ENCODE measurements around the gene SMCO3.

Gene SMCO3

GRCh38 chr12:14785568-14785967 lies 28.4 kb downstream of the SMCO3 start:
- no peak for DNase-seq (ENCODE audit: insufficient read length)
- FAIRE-seq = peak; percentile 17
- TF ChIP-seq POLR2A (IDR thresholded peaks at IDR 0.05; ENCODE audit: low read depth, low read length) (no peak), POLR2AphosphoS5 (IDR thresholded peaks at IDR 0.05; ENCODE audit: low read depth, low read length) (no peak)

GRCh38 chr12:14784471-14784870 lies 29.5 kb downstream of the SMCO3 start:
- FAIRE-seq (no peak), DNase-seq (ENCODE audit: insufficient read length) (no peak)

GRCh38 chr12:14782756-14783155 lies 31.2 kb downstream of the SMCO3 start:
- peak; percentile 60 for FAIRE-seq

More at GRCh38 chr12:14784471-14784870, 29.5 kb downstream of the SMCO3 start:
- no peak for TF ChIP-seq POLR2AphosphoS5 (IDR thresholded peaks at IDR 0.05; ENCODE audit: low read depth, low read length)
- TF ChIP-seq POLR2A (IDR thresholded peaks at IDR 0.05; ENCODE audit: low read depth, low read length) = no peak
- TF ChIP-seq TAF1 (IDR thresholded peaks at IDR 0.05; ENCODE audit: borderline replicate concordance, low read depth, low read length) = no peak

GRCh38 chr12:14781563-14781962 lies 32.4 kb downstream of the SMCO3 start:
- FAIRE-seq = no peak
- DNase-seq (ENCODE audit: insufficient read length) = no peak
- no peak for TF ChIP-seq POLR2AphosphoS5 (IDR thresholded peaks at IDR 0.05; ENCODE audit: low read depth, low read length)
- TF ChIP-seq TAF1 (IDR thresholded peaks at IDR 0.05; ENCODE audit: borderline replicate concordance, low read depth, low read length) = no peak
- TF ChIP-seq POLR2A (IDR thresholded peaks at IDR 0.05; ENCODE audit: low read depth, low read length) = no peak

More at GRCh38 chr12:14782756-14783155, 31.2 kb downstream of the SMCO3 start:
- TF ChIP-seq POLR2AphosphoS5 (IDR thresholded peaks at IDR 0.05; ENCODE audit: low read depth, low read length) (no peak), TAF1 (IDR thresholded peaks at IDR 0.05; ENCODE audit: borderline replicate concordance, low read depth, low read length) (no peak), POLR2A (IDR thresholded peaks at IDR 0.05; ENCODE audit: low read depth, low read length) (no peak)
- no peak for DNase-seq (ENCODE audit: insufficient read length)

GRCh38 chr12:14780859-14781258 lies 33.1 kb downstream of the SMCO3 start:
- DNase-seq (ENCODE audit: insufficient read length) = no peak
- peak; percentile 70 for FAIRE-seq

GRCh38 chr12:14779834-14780233 lies 34.1 kb downstream of the SMCO3 start:
- FAIRE-seq (no peak), DNase-seq (ENCODE audit: insufficient read length) (no peak)
- TF ChIP-seq POLR2AphosphoS5 (IDR thresholded peaks at IDR 0.05; ENCODE audit: low read depth, low read length) (no peak), TAF1 (IDR thresholded peaks at IDR 0.05; ENCODE audit: borderline replicate concordance, low read depth, low read length) (no peak), POLR2A (IDR thresholded peaks at IDR 0.05; ENCODE audit: low read depth, low read length) (no peak)

More at GRCh38 chr12:14780859-14781258, 33.1 kb downstream of the SMCO3 start:
- TF ChIP-seq POLR2A (IDR thresholded peaks at IDR 0.05; ENCODE audit: low read depth, low read length) = no peak
- TF ChIP-seq POLR2AphosphoS5 (IDR thresholded peaks at IDR 0.05; ENCODE audit: low read depth, low read length) = no peak
- TF ChIP-seq TAF1 (IDR thresholded peaks at IDR 0.05; ENCODE audit: borderline replicate concordance, low read depth, low read length) = no peak

- no peak for TF ChIP-seq POLR2AphosphoS5 (IDR thresholded peaks at IDR 0.05; ENCODE audit: low read depth, low read length)
- no peak for TF ChIP-seq TAF1 (IDR thresholded peaks at IDR 0.05; ENCODE audit: borderline replicate concordance, low read depth, low read length)
- no peak for TF ChIP-seq POLR2A (IDR thresholded peaks at IDR 0.05; ENCODE audit: low read depth, low read length)
- FAIRE-seq = no peak
- DNase-seq (ENCODE audit: insufficient read length) = no peak
These were observed 36.7 kb downstream of the SMCO3 start for GRCh38 chr12:14777271-14777670.

GRCh38 chr12:14776236-14776961 lies 37.6 kb downstream of the SMCO3 start:
- TF ChIP-seq TAF1 (IDR thresholded peaks at IDR 0.05; ENCODE audit: borderline replicate concordance, low read depth, low read length) (no peak), POLR2A (IDR thresholded peaks at IDR 0.05; ENCODE audit: low read depth, low read length) (no peak), POLR2AphosphoS5 (IDR thresholded peaks at IDR 0.05; ENCODE audit: low read depth, low read length) (no peak)
- no peak for DNase-seq (ENCODE audit: insufficient read length)
- no peak for FAIRE-seq

GRCh38 chr12:14775636-14775980 lies 38.4 kb downstream of the SMCO3 start:
- FAIRE-seq = peak; percentile 5
- no peak for DNase-seq (ENCODE audit: insufficient read length)
- TF ChIP-seq POLR2AphosphoS5 (IDR thresholded peaks at IDR 0.05; ENCODE audit: low read depth, low read length) (no peak), TAF1 (IDR thresholded peaks at IDR 0.05; ENCODE audit: borderline replicate concordance, low read depth, low read length) (no peak), POLR2A (IDR thresholded peaks at IDR 0.05; ENCODE audit: low read depth, low read length) (no peak)

- FAIRE-seq = peak; percentile 30
- no peak for TF ChIP-seq POLR2A (IDR thresholded peaks at IDR 0.05; ENCODE audit: low read depth, low read length)
- TF ChIP-seq POLR2AphosphoS5 (IDR thresholded peaks at IDR 0.05; ENCODE audit: low read depth, low read length) = no peak
- no peak for TF ChIP-seq TAF1 (IDR thresholded peaks at IDR 0.05; ENCODE audit: borderline replicate concordance, low read depth, low read length)
- DNase-seq (ENCODE audit: insufficient read length) = peak; percentile 13
These were observed 38.9 kb downstream of the SMCO3 start for GRCh38 chr12:14774906-14775635.

- DNase-seq (ENCODE audit: insufficient read length) (peak; percentile 72), FAIRE-seq (peak; percentile 83)
- TF ChIP-seq TAF1 (IDR thresholded peaks at IDR 0.05; ENCODE audit: borderline replicate concordance, low read depth, low read length) = peak; percentile 65
- TF ChIP-seq POLR2A (IDR thresholded peaks at IDR 0.05; ENCODE audit: low read depth, low read length) = peak; percentile 91
- peak; percentile 88 for TF ChIP-seq POLR2AphosphoS5 (IDR thresholded peaks at IDR 0.05; ENCODE audit: low read depth, low read length)
These were observed 39.7 kb downstream of the SMCO3 start for GRCh38 chr12:14774074-14774905.

Data from GM12892 (cell line).